GM12874 (cell line): Measurements from ENCODE around the gene APBA3.

Experiments used
- TF ChIP-seq, protein P1 (sequence below): IDR thresholded peaks from 2 replicates; pipeline ENCODE4 v1.5.1; 2011; ENCODE audit warnings: low read depth, mild to moderate bottlenecking, control low read depth, low read length, moderate library complexity; ENCODE audit not compliant: insufficient read depth

APBA3 gene

DNA sequence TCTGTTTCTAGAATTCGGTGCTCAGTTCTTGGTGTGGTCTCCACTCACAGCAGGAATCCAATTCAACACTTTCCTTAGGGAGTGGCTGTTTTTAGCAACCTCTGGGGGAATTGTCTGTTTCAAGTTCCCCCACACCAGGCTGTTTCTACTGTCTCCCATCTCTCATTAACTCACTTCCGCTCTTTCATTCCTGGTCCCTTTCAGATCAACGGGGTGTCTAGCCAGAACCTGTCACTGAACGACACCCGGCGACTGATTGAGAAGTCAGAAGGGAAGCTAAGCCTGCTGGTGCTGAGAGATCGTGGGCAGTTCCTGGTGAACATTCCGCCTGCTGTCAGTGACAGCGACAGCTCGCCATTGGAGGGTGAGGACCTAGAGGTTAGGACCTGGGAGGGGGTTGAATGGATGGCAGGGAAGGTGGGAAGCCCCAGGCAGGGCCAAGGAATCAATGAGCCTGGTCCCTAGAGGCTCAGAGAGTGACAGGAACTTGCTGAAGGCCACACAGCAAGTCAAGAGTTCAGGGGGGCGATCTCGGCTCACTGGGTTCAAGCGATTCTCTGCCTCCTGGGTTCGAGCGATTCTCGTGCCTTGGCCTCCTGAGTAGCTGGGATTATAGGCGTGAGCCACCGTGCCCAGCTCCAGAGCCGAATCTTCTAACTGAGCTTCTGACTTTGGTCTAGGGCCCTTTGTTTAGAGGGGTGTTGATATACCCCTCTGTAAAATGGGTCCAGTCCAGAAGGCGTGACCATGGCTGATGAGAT is 27.8 kb downstream of the APBA3 start:
- TF ChIP-seq, protein P1, sequence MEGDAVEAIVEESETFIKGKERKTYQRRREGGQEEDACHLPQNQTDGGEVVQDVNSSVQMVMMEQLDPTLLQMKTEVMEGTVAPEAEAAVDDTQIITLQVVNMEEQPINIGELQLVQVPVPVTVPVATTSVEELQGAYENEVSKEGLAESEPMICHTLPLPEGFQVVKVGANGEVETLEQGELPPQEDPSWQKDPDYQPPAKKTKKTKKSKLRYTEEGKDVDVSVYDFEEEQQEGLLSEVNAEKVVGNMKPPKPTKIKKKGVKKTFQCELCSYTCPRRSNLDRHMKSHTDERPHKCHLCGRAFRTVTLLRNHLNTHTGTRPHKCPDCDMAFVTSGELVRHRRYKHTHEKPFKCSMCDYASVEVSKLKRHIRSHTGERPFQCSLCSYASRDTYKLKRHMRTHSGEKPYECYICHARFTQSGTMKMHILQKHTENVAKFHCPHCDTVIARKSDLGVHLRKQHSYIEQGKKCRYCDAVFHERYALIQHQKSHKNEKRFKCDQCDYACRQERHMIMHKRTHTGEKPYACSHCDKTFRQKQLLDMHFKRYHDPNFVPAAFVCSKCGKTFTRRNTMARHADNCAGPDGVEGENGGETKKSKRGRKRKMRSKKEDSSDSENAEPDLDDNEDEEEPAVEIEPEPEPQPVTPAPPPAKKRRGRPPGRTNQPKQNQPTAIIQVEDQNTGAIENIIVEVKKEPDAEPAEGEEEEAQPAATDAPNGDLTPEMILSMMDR, result no peak

DNA sequence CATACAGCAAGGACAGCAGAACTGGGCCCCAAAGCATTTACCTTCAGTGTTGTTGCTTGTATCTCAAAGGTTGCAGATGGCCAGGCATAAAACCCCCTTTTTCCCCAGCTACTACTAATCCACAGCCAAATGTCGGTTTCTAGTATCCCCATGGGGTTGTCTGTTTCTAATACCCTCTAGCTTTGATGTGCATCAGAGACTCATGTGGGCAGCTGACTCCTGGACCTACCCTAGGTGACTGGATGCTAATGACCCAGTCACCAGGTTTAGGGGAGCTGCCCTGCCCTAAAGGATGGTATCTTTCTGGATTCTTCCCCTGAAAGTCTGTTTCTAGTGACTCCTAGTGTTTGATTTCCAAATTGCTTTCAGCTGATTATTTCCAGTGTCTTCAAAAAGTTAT is 29.4 kb downstream of the APBA3 start:
- TF ChIP-seq, protein P1, result no peak

DNA sequence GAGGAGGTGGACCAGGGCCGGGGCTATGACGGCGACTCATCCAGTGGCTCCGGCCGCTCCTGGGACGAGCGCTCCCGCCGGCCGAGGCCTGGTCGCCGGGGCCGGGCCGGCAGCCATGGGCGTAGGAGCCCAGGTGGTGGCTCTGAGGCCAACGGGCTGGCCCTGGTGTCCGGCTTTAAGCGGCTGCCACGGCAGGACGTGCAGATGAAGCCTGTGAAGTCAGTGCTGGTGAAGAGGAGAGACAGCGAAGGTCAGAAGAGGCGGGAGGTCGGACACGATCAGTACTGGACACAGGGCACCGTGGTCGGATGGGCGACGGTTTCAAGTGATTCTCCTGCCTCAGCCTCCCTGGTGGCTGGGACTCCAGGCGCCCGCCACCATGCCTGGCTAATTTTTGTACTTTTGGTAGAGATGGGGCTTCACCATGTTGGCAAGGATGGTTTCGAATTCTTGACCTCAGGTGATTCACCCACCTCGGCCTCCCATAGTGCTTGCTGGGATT is 31.0 kb downstream of the APBA3 start:
- TF ChIP-seq, protein P1, result no peak

DNA sequence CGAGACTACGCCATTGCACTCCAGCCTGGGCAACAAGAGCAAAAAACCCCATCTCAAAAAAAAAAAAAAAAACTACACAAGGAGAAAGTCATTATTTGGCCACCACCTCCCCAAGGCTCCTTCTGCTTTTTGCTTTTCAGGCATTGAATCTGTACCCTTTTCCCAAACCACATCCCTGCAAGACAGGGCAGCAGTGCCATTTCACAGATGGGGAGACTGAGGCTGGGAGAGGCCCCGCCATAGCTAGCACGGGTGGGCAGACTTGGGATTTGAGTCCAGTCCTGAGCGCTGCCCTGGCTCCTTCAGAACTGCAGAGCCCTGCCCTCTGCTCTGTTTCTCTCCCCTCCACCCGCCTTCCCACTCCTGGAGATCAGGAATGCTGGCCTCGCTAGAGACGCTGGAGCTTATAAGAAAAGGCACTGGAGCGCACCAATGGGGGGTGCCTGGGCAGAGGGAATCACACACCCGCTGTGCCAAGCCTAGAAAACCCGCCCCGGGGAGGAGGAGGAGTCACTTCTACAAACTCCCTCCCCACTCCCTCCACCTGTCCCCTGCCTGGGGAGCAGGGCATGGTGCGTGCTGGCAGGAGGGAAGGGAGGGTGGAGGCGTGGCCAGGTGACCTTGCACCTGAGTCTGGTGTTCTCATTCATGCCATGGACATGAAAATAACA is 35.7 kb downstream of the APBA3 start:
- TF ChIP-seq, protein P1, result no peak

DNA sequence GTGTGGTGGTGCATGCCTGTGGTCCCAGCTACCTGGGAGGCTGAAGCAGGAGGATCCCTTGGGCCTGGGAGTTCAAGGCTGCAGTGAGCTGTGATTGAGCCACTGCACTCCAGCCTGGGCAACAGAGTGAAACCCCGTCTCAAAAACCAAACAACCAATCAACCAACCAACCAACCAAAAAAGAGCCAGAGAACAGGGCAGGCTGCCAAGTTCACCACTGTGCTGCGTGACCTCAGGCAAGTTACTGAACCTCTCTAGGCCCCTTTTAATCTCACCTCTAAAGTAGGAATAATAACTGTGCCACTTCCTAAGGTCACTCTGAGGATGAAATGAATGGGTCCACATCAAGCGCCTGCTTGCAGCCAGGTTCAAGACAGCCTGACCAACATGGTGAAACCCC is 36.4 kb downstream of the APBA3 start:
- TF ChIP-seq, protein P1, result no peak

DNA sequence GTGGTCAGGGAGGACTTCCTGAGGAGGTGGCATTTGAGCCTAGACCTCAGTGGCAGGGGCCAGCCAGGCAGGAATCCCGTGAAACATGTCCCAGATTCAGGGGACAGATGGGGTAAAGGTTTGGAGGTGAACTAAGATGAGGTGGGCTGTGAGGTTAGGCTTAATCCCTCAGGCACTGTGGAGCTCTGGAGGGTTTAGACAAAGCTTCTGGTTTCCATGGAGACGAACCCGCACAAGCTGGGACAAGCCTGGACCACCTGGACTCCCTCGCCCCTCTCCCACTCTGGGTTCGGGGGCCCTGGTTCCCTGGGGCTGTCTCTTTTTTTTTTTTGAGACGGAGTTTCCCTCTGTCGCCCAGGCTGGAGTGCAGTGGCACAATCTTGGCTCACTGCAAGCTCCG is 37.6 kb downstream of the APBA3 start:
- TF ChIP-seq, protein P1, result no peak

DNA sequence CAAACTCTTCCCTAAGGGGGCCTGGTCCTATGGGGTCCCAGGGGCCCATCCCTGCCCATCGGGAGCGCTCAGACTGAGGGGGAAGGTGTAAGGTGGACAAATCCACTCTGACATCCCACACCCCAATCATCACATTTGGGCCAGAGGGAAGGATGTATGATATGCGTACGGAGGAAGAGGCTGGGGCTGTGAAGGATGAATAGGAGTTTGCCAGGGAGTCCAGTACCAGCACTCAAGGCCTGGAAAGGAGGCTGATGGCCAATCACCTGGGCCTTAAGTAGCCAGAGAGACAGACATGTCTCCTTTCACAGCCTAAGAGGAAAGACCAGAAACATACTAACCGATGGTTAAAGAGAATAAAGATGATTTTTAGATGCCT is 38.4 kb downstream of the APBA3 start:
- TF ChIP-seq, protein P1, result no peak
